ENCODE measurements around the gene RASGEF1B.

- TF ChIP-seq SP1 (CRISPR knock-in tag; IDR thresholded peaks at IDR 0.05) (no peak), CC2D1A (IDR thresholded peaks at IDR 0.05) (no peak), BCLAF1 (IDR thresholded peaks at IDR 0.05; ENCODE audit: borderline replicate concordance in 1 of 2, control insufficient read depth in 1 of 2, low read depth in 2 of 2, low read length in 1 of 2) (no peak), RFX5 (IDR thresholded peaks at IDR 0.05; ENCODE audit: low read depth, low read length) (no peak), NKRF (IDR thresholded peaks at IDR 0.05; ENCODE audit: borderline replicate concordance) (no peak), EZH2 (IDR thresholded peaks at IDR 0.05; ENCODE audit: borderline replicate concordance, low read depth, low read length) (no peak), CEBPZ (IDR thresholded peaks at IDR 0.05; ENCODE audit: borderline replicate concordance, low read depth, low read length) (no peak), TARDBP (IDR thresholded peaks at IDR 0.05) (no peak), ELF4 (CRISPR knock-in tag; IDR thresholded peaks at IDR 0.05) (no peak), CBX2 (IDR thresholded peaks at IDR 0.05; ENCODE audit: insufficient read depth, low read length, poor library complexity, severe bottlenecking) (no peak), CBFB (CRISPR knock-in tag; IDR thresholded peaks at IDR 0.05) (no peak), SMC3 (conservative IDR thresholded peaks at IDR 0.05; ENCODE audit: insufficient read depth, low read depth, low read length) (no peak), ZNF143 (CRISPR knock-in tag; IDR thresholded peaks at IDR 0.05) (no peak), PCBP1 (IDR thresholded peaks at IDR 0.05; ENCODE audit: low read depth, low read length, poor library complexity, severe bottlenecking) (no peak)
These were observed 4.1 kb downstream of the RASGEF1B start for GRCh38 chr4:81467672-81467964.

Data from K562 (cell line).